CD8-positive, alpha-beta memory T cell (primary cell): ENCODE data around the gene TP53I13. TPM values are rescaled to one million over a fixed set of nuclear protein-coding genes. Genes with fewer than 3 reads are reported as not detected.

Experiments used
- CTCF ChIA-PET: fragments of 350-600 bp; sonication (Branson Sonifier 250); formaldehyde crosslinking; loops from one replicate; lab custom pipeline; 2021; ENCODE audit warnings: antibody characterized with exemption; lab: Charles Lee
- POLR2A ChIA-PET: fragments of 350-600 bp; sonication (Branson Sonifier 250); formaldehyde crosslinking; loops from one replicate; lab custom pipeline; 2021; ENCODE audit warnings: antibody characterized with exemption; lab: Charles Lee
- DNase-seq, 5 donors: peaks; one replicate each; pipeline versions ENCODE4 v3.0.0 to v3.0.0-alpha.2; 2020 to 2022; ENCODE audit warnings: mixed read lengths in 1 of 5
- H3K27ac ChIP-seq: one replicate; pipeline ENCODE4 v1.7.0; 2013; ENCODE audit warnings: low read depth, mild to moderate bottlenecking, low read length, moderate library complexity
- H3K27me3 ChIP-seq: 2 replicates; pipeline ENCODE4 v1.7.0; 2013; ENCODE audit warnings: low read length, mild to moderate bottlenecking; ENCODE audit not compliant: insufficient read depth, poor library complexity, severe bottlenecking
- H3K36me3 ChIP-seq: 2 replicates; pipeline ENCODE4 v1.7.0; 2013; ENCODE audit warnings: mild to moderate bottlenecking, low read length, moderate library complexity; ENCODE audit not compliant: insufficient read depth
- H3K4me1 ChIP-seq: 2 replicates; pipeline ENCODE4 v1.7.0; 2013; ENCODE audit warnings: mild to moderate bottlenecking, low read length, moderate library complexity; ENCODE audit not compliant: insufficient read depth
- H3K4me3 ChIP-seq: 2 replicates; pipeline ENCODE4 v1.7.0; 2013; ENCODE audit warnings: mild to moderate bottlenecking, low read length
- H3K9me3 ChIP-seq: 2 replicates; pipeline ENCODE4 v1.7.0; 2013; ENCODE audit warnings: mild to moderate bottlenecking, low read length
- H3K27ac Mint-ChIP-seq, 8 donors: one replicate each; pipeline ENCODE4 v1.8.0; 2020 to 2021; ENCODE audit warnings: mixed read lengths in 8 of 8, mild to moderate bottlenecking in 6 of 8, inconsistent platforms in 3 of 8, moderate library complexity in 3 of 8
- H3K27me3 Mint-ChIP-seq, 2 donors: one replicate each; pipeline ENCODE4 v1.8.0; 2020 to 2021; ENCODE audit warnings: mixed read lengths in 2 of 2, mild to moderate bottlenecking in 1 of 2, moderate library complexity in 1 of 2
- H3K36me3 Mint-ChIP-seq, 3 donors: one replicate each; pipeline ENCODE4 v1.8.0; 2020 to 2021; ENCODE audit warnings: mixed read lengths in 3 of 3, inconsistent platforms in 1 of 3, mild to moderate bottlenecking in 1 of 3
- H3K4me1 Mint-ChIP-seq, 3 donors: one replicate each; pipeline ENCODE4 v1.8.0; 2020 to 2021; ENCODE audit warnings: mixed read lengths in 3 of 3, inconsistent platforms in 1 of 3, mild to moderate bottlenecking in 1 of 3
- H3K4me3 Mint-ChIP-seq, 7 donors: one replicate each; pipeline ENCODE4 v1.8.0; 2020 to 2021; ENCODE audit warnings: mixed read lengths in 7 of 7, mild to moderate bottlenecking in 6 of 7, moderate library complexity in 4 of 7, inconsistent platforms in 2 of 7
- H3K9me3 Mint-ChIP-seq, 5 donors: one replicate each; pipeline ENCODE4 v1.8.0; 2020 to 2022; ENCODE audit warnings: mixed read lengths in 5 of 5, mild to moderate bottlenecking in 3 of 5, moderate library complexity in 2 of 5, inconsistent platforms in 1 of 5
- polyA plus RNA-seq: library from polyadenylated mRNA; unstranded; fragments of 300-500 nt; fragmentation: Illumina TruSeq; gene quantifications from one replicate; pipeline ENCODE4 v1.2.3, GENCODE V29; 2021
- total RNA-seq, 2 experiments: library from RNA; stranded (reverse); gene quantifications; one replicate each; pipeline ENCODE4 v1.2.3, GENCODE V29; 2021

The TP53I13 gene
- total and polyA plus RNA-seq, 3 experiments from 2014 or later: 33.1 to 75.5 (median 71.3) TPM

DNA sequence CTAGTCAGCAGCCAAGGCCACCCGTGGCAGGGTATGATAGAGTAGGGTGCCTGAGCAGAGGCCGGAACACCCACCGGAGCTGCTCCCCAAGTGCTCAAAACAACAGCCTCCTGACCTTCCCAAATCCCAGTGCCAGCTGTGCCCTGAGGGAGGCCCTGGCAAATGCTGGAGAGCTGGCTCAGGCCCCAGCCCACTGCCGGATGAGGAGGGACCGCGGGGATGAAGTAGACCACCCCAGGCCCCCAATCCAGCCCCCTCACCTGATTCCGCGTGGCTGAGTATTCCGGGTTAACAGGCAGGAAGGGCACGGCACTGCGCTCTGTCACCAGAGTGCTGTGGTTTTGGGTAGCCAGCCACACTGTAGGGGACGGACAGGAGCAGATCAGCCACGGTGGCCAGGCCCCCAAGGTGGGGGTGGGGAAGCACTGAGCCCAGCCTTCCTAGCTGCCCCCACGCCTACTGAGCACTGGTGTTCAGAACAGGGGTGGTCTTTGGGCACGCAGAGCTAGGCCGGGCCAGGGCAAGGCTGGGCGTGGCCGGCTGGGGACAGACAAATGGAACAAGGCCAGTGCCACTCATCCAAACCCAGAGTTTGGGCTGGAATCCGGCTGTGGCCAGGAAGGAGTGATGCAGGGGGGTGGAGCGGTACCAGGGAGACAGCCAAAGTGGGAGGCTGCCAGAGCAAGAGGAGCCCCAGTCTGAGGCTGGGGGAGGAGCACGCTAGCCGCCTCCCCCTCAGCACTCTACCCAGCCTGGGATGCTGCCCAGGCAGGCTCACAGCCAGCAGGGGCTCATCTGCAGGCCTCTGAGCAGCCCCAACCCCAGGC, 9.1 kb downstream of the TP53I13 start:
- Histone ChIP-seq H3K9me3 (no peaks in the 10 kb centered on the region), H3K4me1 (peaks cover 6% of the 10 kb centered on the region), H3K36me3 (peaks cover 3% of the 10 kb centered on the region), H3K4me3 (no peak overlapping the region), H3K27me3 (no peaks in the 10 kb centered on the region), H3K27ac (no peak overlapping the region)
- peaks cover 6 to 9% (median 7%) of the 10 kb centered on the region in 3 donors for H3K4me1 Mint-ChIP-seq
- H3K9me3 Mint-ChIP-seq: no peaks in the 10 kb centered on the region
- H3K27ac Mint-ChIP-seq: peak overlapping the region in 1 of 8 donors; percentile 32
- ChIA-PET CTCF (interaction anchor here (1.2 to 26.2 kb wide), 6 partner anchors 9 to 202 kb away, joined by 3 to 436 read pairs (median 42); partner anchors contain the start of genes ABHD15, ANKRD13B and TP53I13), POLR2A (interaction anchor here (1.1 kb wide), 1 partner anchor 14 kb away, joined by 4 read pairs; no protein-coding TSS in a partner anchor)
- DNase-seq: peak in 1 of 5 donors; percentile 43
- H3K36me3 Mint-ChIP-seq: peaks cover 0 to 77% (median 4%) of the 10 kb centered on the region in 3 donors
- peaks cover 0 to 2% of the 10 kb centered on the region in 2 donors for H3K27me3 Mint-ChIP-seq
- no peak overlapping the region for H3K4me3 Mint-ChIP-seq

DNA sequence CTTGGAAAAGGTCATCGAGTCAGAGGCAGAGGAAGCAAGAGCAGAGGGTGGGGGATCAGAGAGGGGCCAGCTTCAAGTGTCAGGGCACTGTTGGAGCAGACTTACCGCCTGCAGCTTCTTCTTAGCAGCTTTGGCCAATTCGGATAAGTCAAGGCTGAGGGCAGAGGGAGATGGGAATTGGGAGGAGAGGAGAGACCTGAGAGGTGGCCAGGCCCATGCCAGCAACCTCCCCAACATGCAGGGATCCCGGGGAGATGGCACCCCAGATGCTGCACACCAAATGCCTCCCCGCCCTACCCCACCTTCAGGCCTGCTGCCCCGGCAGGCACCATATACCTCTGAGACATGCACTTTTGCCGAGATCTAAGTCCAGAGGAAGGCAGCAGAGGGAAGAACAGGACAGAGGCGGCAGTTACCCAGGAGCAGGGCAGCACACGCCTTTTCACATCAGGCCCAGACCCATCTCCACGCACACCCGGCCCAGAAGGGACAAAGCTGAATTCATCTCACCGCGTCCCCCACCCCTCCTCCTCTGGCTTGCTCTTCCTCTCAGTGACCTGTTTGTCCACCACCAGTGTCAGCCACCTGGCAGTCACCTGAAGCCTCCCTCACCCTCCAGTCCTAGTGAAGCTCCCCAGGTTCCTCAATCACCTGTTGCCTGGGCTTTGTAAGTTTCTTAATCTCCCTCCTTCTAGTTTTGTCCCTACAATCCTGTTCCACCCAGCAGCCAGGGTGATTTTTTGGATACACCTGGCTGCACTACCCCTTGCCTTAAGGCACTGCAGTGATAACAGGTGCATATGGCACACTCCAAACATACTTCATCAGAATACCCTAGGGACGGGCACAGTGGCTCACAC, 10.4 kb downstream of the TP53I13 start:
- H3K27me3 Mint-ChIP-seq: peaks cover 0 to 2% of the 10 kb centered on the region in 2 donors
- Histone ChIP-seq H3K27me3 (no peaks in the 10 kb centered on the region), H3K36me3 (peaks cover 3% of the 10 kb centered on the region), H3K4me1 (peaks cover 6% of the 10 kb centered on the region), H3K4me3 (no peak overlapping the region), H3K9me3 (no peaks in the 10 kb centered on the region), H3K27ac (no peak overlapping the region)
- ChIA-PET CTCF (interaction anchor here (1.0 to 26.2 kb wide), 6 partner anchors 10 to 201 kb away, joined by 4 to 436 read pairs (median 50); partner anchors contain the start of genes ABHD15, ANKRD13B and TP53I13), POLR2A (no interaction called here)
- H3K9me3 Mint-ChIP-seq: no peaks in the 10 kb centered on the region
- H3K4me1 Mint-ChIP-seq: peaks cover 6 to 10% (median 9%) of the 10 kb centered on the region in 3 donors
- no peak overlapping the region for H3K4me3 Mint-ChIP-seq
- DNase-seq: peak in 1 of 5 donors; percentile 31
- peaks cover 0 to 82% (median 4%) of the 10 kb centered on the region in 3 donors for H3K36me3 Mint-ChIP-seq
- H3K27ac Mint-ChIP-seq: peak overlapping the region in 4 of 8 donors; percentile 37 to 79 (median 46)

GRCh38 chr17:29579866-29580771, 11.6 kb downstream of the TP53I13 start:
- no peaks in the 10 kb centered on the region for H3K9me3 ChIP-seq
- peak overlapping the region in 3 of 7 donors; percentile 6 to 51 (median 11) for H3K4me3 Mint-ChIP-seq
- H3K27me3 ChIP-seq: no peaks in the 10 kb centered on the region
- peaks cover 3% of the 10 kb centered on the region for H3K36me3 ChIP-seq
- H3K27ac Mint-ChIP-seq: peak overlapping the region; percentile 46 to 93 (median 87)
- ChIA-PET POLR2A (interaction anchor here (2.5 kb wide), 1 partner anchor 37 kb away, joined by 10 read pairs; no protein-coding TSS in a partner anchor), CTCF (interaction anchor here (1.0 to 26.2 kb wide), 9 partner anchors 12 to 350 kb away, joined by 3 to 436 read pairs (median 7); partner anchors contain the start of genes ABHD15, ANKRD13B, SSH2 and TP53I13)
- no peaks in the 10 kb centered on the region for H3K9me3 Mint-ChIP-seq
- H3K4me3 ChIP-seq: no peak overlapping the region
- peak; percentile 83 to 92 (median 86) for DNase-seq
- peaks cover 0 to 70% (median 4%) of the 10 kb centered on the region in 3 donors for H3K36me3 Mint-ChIP-seq
- H3K27ac ChIP-seq: no peak overlapping the region
- peaks cover 17% of the 10 kb centered on the region for H3K4me1 ChIP-seq
- H3K4me1 Mint-ChIP-seq: peaks cover 17 to 23% (median 17%) of the 10 kb centered on the region in 3 donors
- peaks cover 0 to 2% of the 10 kb centered on the region in 2 donors for H3K27me3 Mint-ChIP-seq

DNA sequence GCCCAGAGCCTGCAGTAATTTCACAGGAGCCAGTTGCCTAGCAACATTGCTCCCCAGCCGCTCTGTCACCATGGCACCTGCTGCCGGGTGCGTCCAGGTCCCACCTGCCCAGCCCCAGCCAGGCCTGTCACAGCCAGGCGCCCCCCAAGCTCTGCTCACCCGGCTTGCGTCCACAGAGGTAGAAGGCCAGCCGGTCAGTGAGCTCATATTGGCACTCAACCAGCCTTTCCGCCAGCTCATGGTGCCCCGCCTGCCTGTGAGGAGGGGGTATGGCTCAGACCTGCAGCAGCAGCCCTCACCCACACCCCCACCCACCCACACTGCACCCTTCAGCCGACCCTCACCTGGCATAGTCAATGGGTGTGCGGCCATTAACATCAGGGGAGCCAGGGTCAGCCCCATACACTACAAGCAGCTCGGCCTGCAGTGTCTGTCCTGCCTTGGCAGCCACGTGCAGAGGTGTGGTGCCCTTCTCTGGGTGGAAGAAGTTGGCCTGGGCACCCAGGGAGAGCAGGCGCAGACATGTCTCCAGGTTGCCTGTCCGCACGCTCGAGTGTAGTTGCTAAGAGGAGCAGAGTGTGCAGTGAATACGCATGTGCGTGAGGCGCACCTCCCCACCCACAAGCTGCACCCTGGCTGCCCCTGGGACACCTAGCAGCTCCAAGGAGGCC, 13.2 kb downstream of the TP53I13 start:
- Mint-ChIP-seq H3K9me3 (no peaks in the 10 kb centered on the region), H3K27ac (no peak overlapping the region), H3K4me1 (peaks cover 31 to 39% (median 33%) of the 10 kb centered on the region in 3 donors), H3K36me3 (peaks cover 0 to 56% (median 4%) of the 10 kb centered on the region in 3 donors), H3K4me3 (no peak overlapping the region), H3K27me3 (peaks cover 0 to 2% of the 10 kb centered on the region in 2 donors)
- no peak overlapping the region for H3K27ac ChIP-seq
- no peaks in the 10 kb centered on the region for H3K9me3 ChIP-seq
- H3K27me3 ChIP-seq: no peaks in the 10 kb centered on the region
- H3K4me3 ChIP-seq: no peak overlapping the region
- DNase-seq: no peak
- ChIA-PET CTCF (interaction anchor here (1.0 to 26.2 kb wide), 9 partner anchors 12 to 349 kb away, joined by 3 to 436 read pairs (median 7); partner anchors contain the start of genes ABHD15, ANKRD13B, SSH2 and TP53I13), POLR2A (interaction anchor here (1.2 to 2.5 kb wide), 2 partner anchors 10 to 35 kb away, joined by 6 to 10 read pairs; no protein-coding TSS in a partner anchor)
- peaks cover 33% of the 10 kb centered on the region for H3K4me1 ChIP-seq
- peaks cover 3% of the 10 kb centered on the region for H3K36me3 ChIP-seq

DNA sequence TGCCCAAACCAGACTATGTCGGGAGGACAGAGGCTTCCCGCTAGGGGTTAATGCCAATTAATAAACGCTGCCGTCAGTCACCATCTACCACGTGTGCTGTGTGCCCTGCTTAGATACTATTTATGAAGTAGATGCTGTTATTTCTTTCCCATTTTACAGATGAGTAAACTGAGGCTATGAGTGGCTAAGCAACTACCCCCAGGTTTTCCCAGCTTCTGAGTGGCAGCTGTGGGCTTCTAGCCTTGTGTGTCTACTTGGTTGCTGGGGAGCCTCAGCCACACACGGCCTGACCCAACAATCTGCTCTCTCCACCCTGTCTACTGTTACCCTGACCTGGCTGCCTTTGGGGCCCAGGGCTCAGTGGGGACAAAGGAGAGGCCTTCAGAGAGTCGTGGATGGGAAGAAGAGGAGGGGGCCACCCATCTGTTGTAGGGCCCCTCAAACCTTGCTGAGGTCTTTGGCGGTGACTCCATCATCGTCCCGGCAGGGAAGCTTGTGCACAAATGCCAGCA, 13.8 kb downstream of the TP53I13 start:
- H3K27ac Mint-ChIP-seq: peak overlapping the region in 1 of 8 donors; percentile 54
- no peaks in the 10 kb centered on the region for H3K9me3 ChIP-seq
- H3K4me3 ChIP-seq: no peak overlapping the region
- H3K4me3 Mint-ChIP-seq: no peak overlapping the region
- peaks cover 34 to 44% (median 37%) of the 10 kb centered on the region in 3 donors for H3K4me1 Mint-ChIP-seq
- CTCF ChIA-PET: interaction anchor here (3.1 to 26.2 kb wide), 4 partner anchors 11 to 196 kb away, joined by 18 to 436 read pairs (median 97); partner anchors contain the start of genes ABHD15, ANKRD13B and TP53I13
- H3K36me3 Mint-ChIP-seq: peaks cover 0 to 50% (median 4%) of the 10 kb centered on the region in 3 donors
- H3K27me3 Mint-ChIP-seq: peaks cover 0 to 2% of the 10 kb centered on the region in 2 donors
- DNase-seq: no peak
- peaks cover 37% of the 10 kb centered on the region for H3K4me1 ChIP-seq
- POLR2A ChIA-PET: interaction anchor here (1.2 kb wide), 2 partner anchors 9 to 10 kb away, joined by 3 to 6 read pairs; no protein-coding TSS in a partner anchor
- H3K27ac ChIP-seq: no peak overlapping the region
- H3K36me3 ChIP-seq: peaks cover 3% of the 10 kb centered on the region
- H3K9me3 Mint-ChIP-seq: no peaks in the 10 kb centered on the region
- no peaks in the 10 kb centered on the region for H3K27me3 ChIP-seq

DNA sequence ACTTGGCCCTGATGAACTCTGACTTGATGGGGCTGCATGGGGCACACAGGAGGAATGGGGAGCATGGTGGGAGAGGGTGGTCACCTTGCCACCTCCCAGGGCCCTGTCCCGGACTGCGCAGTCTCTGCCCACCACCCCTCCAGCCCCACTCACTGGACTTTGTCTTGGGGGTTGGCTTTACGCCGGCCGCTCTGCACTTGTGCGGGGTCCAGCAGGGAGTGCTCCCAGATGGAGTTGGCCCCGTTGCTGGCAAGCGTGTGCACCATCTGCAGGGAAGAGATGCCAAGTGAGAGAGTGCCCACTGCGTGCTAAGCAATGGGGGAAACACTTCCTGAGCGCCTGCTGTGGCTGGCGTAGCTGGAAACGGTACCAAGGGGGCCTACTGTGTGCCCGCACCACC, 14.3 kb downstream of the TP53I13 start:
- H3K36me3 Mint-ChIP-seq: peaks cover 0 to 46% (median 4%) of the 10 kb centered on the region in 3 donors
- H3K9me3 Mint-ChIP-seq: no peaks in the 10 kb centered on the region
- H3K27ac ChIP-seq: no peak overlapping the region
- no peak overlapping the region for H3K4me3 Mint-ChIP-seq
- peak in 1 of 5 donors; percentile 39 for DNase-seq
- H3K4me3 ChIP-seq: no peak overlapping the region
- ChIA-PET CTCF (interaction anchor here (9.6 to 26.2 kb wide), 3 partner anchors 11 to 30 kb away, joined by 81 to 436 read pairs (median 113); partner anchors contain the start of genes ABHD15, ANKRD13B and TP53I13), POLR2A (interaction anchor here (1.2 kb wide), 1 partner anchor 10 kb away, joined by 3 read pairs; no protein-coding TSS in a partner anchor)
- H3K27ac Mint-ChIP-seq: peak overlapping the region in 2 of 8 donors; percentile 54 to 64
- peaks cover 42% of the 10 kb centered on the region for H3K4me1 ChIP-seq
- H3K36me3 ChIP-seq: peaks cover 3% of the 10 kb centered on the region
- no peaks in the 10 kb centered on the region for H3K9me3 ChIP-seq
- H3K4me1 Mint-ChIP-seq: peaks cover 38 to 49% (median 41%) of the 10 kb centered on the region in 3 donors
- H3K27me3 ChIP-seq: no peaks in the 10 kb centered on the region
- peaks cover 0 to 2% of the 10 kb centered on the region in 2 donors for H3K27me3 Mint-ChIP-seq
